HG03571 (cell line): Measurements from ENCODE around the gene COX11.

Experiments used
- ATAC-seq: cut with Tn5 transposase; IDR thresholded peaks from one replicate; pipeline ENCODE4 v1.9.1; 2021; ENCODE audit not compliant: unreplicated experiment

The COX11 gene

DNA sequence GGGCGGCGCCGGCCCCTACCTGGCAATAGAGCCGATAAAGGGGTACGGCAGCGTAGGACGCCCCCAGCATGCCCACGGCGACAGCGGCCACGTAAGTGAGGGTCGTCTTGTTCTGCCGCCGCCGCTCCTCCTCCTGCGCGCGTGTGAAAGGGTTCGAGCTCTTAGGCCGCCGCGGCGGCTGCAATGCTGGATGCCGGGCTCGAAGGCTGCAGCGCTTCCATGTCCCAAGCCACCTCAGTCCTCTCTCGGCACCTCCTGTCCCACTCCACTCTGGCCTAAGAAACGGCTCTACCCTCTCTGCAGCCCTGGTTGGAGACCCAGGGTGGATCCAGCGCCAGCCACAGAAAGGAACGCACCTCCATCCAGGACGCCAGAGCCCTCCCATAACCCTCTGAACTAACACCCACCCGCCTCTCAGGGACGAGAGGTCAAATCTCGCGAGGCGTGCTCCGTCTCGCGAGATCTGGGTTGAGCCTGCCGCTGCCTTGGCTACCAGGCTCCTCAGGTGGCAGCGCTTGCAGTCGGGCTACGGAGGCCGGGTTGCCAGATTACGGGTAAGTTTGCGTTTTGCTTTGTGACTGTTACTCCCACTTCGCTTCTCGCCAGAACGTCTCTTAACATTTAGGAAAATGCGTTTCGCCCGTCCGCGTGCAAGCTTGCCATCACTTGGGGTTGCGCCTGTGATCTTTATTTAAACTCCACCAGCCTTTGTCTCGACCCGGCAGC, at the start of gene COX11, which contains the start of gene STXBP4:
Gene COX11, minus strand, starts transcription at position 393 of the 726 bp plus-strand sequence. Its CDS starts 8 bp downstream, at position 385.
Gene STXBP4, plus strand, starts transcription at position 504 of the 726 bp plus-strand sequence. CDS start 17,455 bp downstream, outside the sequence.
- peak; percentile 89 for ATAC-seq

- no peak for ATAC-seq
These were observed 37.1 kb upstream of the COX11 start for GRCh38 chr17:55005520-55005919.

DNA sequence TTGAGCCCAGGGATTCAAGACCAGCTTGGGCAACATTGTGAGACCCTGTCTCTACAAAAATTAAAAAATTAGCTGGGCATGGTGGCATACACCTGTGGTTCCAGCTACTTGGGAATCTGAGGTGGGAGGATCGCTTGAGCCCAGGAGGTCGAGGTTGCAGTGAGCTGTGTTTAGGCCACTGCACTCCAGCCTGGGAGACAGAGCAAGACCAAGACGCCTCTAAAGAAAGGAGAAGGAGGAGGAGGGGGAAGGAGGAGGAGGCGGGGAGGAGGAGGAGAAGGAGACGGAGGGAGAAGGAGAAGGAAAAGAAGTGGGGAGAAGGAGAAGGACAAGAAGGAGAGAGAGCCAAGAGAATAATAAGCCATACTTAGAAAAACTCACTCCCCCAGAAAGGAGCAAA, 36.0 kb upstream of the COX11 start:
- ATAC-seq, result no peak

GRCh38 chr17:55002458-55002857, 34.0 kb upstream of the COX11 start:
- no peak for ATAC-seq

DNA sequence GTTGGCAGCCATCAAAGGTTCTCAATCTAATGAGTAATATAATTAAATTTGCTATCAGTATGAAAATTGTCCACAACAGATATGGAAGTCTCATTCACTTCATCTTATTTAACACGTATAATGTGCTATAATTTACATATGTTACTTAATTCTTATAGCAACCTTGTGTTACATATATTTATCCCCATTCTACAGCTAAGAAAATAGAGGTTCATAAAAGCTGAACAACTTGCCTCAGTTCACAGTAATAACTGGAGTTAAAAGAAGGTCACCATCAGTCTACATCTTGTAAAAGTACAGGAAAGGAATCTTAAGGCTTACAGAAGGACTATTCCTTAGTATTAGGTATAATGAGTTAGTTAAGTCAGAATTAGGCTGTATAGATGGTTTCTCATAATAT, 28.0 kb upstream of the COX11 start:
- ATAC-seq, result no peak

DNA sequence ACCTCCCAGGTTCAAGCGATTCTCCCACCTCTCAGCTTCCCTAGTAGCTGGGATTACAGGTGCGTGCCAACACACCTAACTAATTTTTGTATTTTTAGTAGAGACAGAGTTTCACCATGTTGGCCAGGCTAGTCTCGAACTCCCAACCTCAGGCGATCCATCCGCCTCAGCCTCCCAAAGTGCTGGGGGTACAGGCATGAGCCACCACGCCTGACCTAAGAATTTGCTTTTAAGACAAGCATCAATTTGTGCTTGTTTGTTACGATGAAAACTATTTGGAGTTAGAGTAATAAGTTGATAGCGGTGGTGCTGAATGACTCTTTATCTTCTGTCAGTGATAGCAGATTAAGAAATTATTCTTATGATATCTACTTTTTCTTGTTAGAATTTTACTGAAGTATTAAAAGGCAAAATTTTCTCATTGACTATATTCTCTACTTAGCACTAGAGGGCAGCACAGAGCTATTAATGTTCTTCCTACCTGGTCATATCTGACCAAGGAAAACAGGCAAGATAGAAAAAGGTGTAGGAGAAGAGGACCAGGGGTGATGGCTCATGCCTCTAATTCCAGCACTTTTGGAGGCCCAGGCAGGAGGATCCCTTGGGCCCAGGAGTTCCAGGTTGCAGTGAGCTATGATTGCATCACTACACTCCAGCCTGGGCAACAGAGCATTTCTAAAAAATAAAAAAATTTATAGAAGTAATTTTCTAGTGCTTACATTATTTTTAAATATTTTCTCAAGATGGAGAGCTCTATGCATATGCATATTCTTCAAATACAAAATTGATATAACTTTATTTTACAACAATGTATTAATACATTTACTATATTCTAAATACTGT, 24.6 kb upstream of the COX11 start:
- ATAC-seq, result no peak

- no peak for ATAC-seq
These were observed 23.1 kb upstream of the COX11 start for GRCh38 chr17:54991567-54991966.

GRCh38 chr17:54990118-54990517, 21.7 kb upstream of the COX11 start:
- no peak for ATAC-seq

DNA sequence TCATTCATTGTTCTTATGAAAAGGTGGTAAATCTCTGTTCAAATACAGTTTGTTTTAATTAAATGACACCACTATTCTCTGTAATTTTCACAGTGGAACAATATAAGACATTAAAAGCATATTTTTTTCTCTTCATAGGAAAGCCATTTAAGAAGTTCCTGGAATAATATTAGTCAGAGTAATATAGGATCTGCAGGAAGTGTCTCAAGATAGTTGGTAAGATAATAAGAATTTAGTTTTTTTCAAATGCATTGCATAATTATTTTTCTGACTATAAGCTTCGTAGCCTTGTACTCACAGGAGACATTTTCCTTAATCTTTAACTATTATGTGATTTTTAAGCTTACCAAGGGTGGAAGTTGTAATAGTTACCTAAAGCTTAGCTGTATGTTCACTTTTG, 17.0 kb upstream of the COX11 start:
- no peak for ATAC-seq

GRCh38 chr17:54983260-54983659, 14.8 kb upstream of the COX11 start:
- no peak for ATAC-seq

- ATAC-seq, result no peak
These were observed 13.9 kb upstream of the COX11 start for GRCh38 chr17:54982399-54982798.

- ATAC-seq, result no peak
These were observed 11.9 kb upstream of the COX11 start for GRCh38 chr17:54980375-54980774.

DNA sequence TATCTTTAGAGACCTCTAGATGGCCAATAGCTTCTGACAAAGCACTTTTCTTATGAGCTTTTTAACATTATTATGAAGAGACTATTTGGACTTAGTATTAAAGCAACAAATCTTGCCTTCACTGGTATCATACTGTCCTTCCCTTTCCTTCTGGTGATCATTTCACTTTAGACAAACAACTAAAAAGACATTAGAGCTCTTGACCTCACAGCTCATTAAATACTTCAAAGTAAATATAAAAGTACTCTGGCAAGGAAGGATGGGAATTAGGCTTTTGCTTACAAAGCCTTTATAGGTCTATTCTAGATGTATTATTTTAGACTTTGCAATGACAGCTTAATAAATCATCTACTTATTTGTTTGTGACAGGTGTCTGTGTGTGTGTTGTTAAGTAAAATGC, 11.2 kb upstream of the COX11 start:
- ATAC-seq, result no peak

GRCh38 chr17:54977744-54978143, 9.3 kb upstream of the COX11 start:
- no peak for ATAC-seq

DNA sequence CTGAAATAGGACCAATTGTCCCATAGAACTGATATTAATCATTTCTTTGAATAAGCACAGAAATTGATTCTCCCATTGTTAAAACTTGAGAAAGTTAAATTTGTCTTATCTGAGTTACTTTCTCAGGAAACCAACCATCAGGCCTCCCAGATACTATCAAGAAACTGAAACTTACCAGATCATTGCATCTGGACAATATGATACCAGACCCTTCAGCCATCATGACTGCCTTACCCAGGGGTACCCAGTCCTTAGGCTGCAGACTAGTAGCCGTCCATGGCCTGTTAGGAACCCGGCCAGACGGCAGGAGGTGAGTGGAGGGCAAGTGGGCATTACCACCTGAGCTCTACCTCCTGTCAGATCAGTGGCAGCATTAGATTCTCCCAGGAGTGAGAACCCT, 7.9 kb upstream of the COX11 start:
- no peak for ATAC-seq

DNA sequence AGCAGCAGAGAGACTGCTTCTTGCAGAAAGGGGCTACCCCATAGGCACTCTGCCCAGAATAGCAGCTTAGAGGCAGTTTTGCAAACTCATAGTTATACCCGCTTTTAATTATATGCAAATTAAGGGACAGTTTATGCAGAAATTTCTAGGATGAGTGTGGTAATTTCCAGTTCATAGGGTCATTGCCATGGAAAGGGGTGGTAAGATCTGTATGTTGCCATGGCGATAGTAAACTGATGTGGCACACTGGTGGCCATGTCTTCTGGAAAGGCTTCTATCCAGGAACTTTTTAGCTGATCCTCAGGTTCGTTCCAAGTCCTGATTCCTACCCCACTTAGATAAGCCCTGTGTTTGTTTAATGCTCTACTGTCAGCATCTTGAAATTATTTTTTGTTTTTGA, 6.3 kb upstream of the COX11 start:
- ATAC-seq, result no peak

DNA sequence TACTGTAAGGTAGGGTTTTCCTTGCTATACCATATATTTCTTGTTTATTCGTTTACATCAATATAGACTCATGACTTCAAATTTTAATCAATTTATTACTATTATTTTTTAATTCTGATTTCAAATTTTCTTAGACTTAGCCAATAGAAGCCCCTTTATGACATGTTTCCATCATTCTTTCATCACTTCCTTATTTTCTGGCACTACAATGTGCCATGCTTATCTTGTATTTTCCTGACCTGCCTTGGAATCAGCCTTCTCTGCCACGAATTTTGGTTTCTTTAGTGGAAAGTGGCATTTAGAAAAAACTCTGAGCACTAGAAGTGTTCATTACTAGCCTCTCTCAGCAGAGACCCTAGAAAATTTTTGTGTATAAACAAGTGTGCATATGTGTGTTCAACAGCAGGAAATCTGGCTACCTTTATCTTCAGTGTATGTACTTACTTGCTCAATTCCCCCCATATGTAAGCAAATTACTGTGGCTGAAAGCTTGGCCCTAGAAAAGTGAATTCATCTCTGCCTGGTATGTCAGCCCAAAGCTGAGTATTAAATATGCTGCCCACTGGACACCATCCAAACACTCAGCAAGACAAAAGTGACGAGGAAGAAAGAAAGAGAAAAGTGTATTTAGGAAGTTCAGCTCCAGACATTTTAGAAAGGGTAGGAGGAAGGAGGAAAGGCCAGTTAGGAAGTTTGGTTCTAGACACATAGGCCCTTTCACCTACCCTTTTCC, 4.1 kb upstream of the COX11 start:
- no peak for ATAC-seq

GRCh38 chr17:54971901-54972300, 3.4 kb upstream of the COX11 start:
- ATAC-seq, result no peak

- ATAC-seq, result no peak
These were observed 2.7 kb upstream of the COX11 start for GRCh38 chr17:54971147-54971546.

DNA sequence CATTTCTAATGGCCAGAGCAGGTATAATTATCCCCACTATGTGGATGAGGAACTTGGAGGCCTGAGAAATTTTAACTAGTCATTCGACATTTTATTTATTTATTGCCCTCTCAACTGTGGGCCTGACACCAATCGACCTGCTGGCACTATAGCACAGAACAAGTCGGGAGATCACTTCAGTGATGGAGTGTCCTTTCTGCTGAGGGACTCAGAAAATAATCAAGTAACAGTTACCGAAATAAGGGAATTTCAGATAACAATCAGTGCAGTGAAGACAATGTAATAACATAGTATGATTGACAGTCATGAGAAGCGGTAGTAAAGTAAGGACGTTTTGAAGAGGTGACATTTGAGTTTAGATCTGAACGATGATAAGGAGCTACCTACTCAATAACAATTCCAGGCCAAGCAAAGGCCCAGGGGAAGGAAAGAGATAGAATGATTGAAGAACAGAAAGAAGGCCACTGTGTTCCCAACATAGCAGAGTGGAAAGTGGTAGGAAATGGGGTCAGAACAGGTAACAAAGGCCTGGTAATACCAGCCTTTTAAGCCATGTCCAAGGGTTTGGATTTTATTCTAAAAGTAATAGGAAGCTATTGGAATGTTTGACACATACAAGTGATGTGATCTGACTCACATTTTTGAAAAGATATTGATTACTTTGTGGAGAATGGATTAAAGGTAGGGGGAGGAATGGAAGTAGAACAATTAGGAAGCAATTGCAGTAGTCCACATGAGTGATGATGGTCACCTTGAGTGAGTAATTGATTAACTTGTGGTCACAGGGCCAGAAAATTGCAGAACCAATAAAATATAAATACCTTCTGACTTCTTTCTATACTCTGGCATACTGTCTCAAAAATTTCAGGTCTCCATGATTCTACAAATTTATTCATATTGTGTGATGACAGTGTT, 1.5 kb upstream of the COX11 start:
- no peak for ATAC-seq

DNA sequence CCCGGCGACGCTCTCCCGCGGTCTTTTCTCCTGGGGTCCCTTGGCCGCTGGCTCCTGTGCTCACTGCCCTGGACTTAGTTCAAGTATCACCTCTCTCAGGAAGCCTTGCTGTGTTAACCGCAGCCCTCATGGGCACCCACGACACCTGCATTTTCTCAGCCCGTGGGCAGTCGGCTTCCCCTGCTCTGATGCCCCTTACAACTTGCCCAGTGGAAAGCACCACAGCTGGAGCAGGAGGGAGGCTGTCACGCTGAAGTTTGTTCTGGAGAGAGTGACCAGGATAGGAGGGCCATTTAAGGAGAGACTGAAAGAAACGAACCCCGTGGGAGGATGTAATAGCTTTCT, 506 bp upstream of the COX11 start:
- ATAC-seq, result peak; percentile 18
